Measurements from ENCODE around the gene MKNK2.
A peak's percentile ranks its signal among the peaks of the same experiment; 100 is the strongest.

Gene MKNK2

GRCh38 chr19:2014731-2015607 is 36.1 kb downstream of the MKNK2 start:
- peak overlapping the region; percentile 68 for H3K4me3 ChIP-seq (ENCODE audit: low read depth, low read length)
- no peak for DNase-seq (ENCODE audit: low read depth)
- TF ChIP-seq CTCF (conservative IDR thresholded peaks at IDR 0.05; ENCODE audit: low read depth, low read length): no peak

GRCh38 chr19:2014131-2014571 is 36.9 kb downstream of the MKNK2 start:
- peak overlapping the region; percentile 68 for H3K4me3 ChIP-seq (ENCODE audit: low read depth, low read length)
- TF ChIP-seq CTCF (conservative IDR thresholded peaks at IDR 0.05; ENCODE audit: low read depth, low read length): no peak
- DNase-seq (ENCODE audit: low read depth): no peak

- TF ChIP-seq CTCF (conservative IDR thresholded peaks at IDR 0.05; ENCODE audit: low read depth, low read length): no peak
- DNase-seq (ENCODE audit: low read depth): no peak
- H3K4me3 ChIP-seq (ENCODE audit: low read depth, low read length): no peak overlapping the region
Observed at GRCh38 chr19:2013683-2013961, 37.4 kb downstream of the MKNK2 start.

GRCh38 chr19:2012941-2013682 is 37.9 kb downstream of the MKNK2 start:
- H3K4me3 ChIP-seq (ENCODE audit: low read depth, low read length): no peak overlapping the region
- no peak for TF ChIP-seq CTCF (conservative IDR thresholded peaks at IDR 0.05; ENCODE audit: low read depth, low read length)
- no peak for DNase-seq (ENCODE audit: low read depth)

GRCh38 chr19:2011169-2011568 is 39.9 kb downstream of the MKNK2 start:
- no peak for TF ChIP-seq CTCF (conservative IDR thresholded peaks at IDR 0.05; ENCODE audit: low read depth, low read length)
- no peak for DNase-seq (ENCODE audit: low read depth)
- no peak overlapping the region for H3K4me3 ChIP-seq (ENCODE audit: low read depth, low read length)

- no peak for DNase-seq (ENCODE audit: low read depth)
- H3K4me3 ChIP-seq (ENCODE audit: low read depth, low read length): no peak overlapping the region
- TF ChIP-seq CTCF (conservative IDR thresholded peaks at IDR 0.05; ENCODE audit: low read depth, low read length): no peak
Observed at GRCh38 chr19:2010135-2010668, 40.8 kb downstream of the MKNK2 start.
